Suprapubic skin (tissue), 3 donors: ENCODE data around the gene ADAMTS17.

ENCODE experiments used
- CTCF ChIP-seq, 2 donors: fragments of 200-600 bp in 1 of 2; fragments of 450-650 bp in 1 of 2; sonication (generic) in 1 of 2; IDR thresholded peaks; one replicate each; pipeline ENCODE4 v1.5.1; 2016 to 2019; ENCODE audit warnings: antibody characterized with exemption in 2 of 2, mild to moderate bottlenecking in 1 of 2, moderate library complexity in 1 of 2
- POLR2A ChIP-seq, 2 donors: fragments of 450-650 bp; IDR thresholded peaks; one replicate each; pipeline ENCODE4 v1.6.1; 2017; ENCODE audit warnings: antibody characterized with exemption in 2 of 2, mild to moderate bottlenecking in 2 of 2, moderate library complexity in 2 of 2

GRCh38 chr15:100123611-100124010, 218.2 kb downstream of the ADAMTS17 start:
- no peak for TF ChIP-seq CTCF (IDR thresholded peaks at IDR 0.05)
- no peak for TF ChIP-seq POLR2A (IDR thresholded peaks at IDR 0.05)
